GM06990 (cell line): ENCODE results near the gene RAB25.
"Not testable (repeated sequence)": the region's sequence is repeated elsewhere in the genome, so short reads cannot be mapped to it uniquely, and the experiment has no call there.

ENCODE experiments used
- DNase-seq: peaks from one replicate; pipeline ENCODE4 v3.0.0-alpha.2; 2011; ENCODE audit not compliant: insufficient read length; ENCODE audit errors: extremely low read depth
- H3K27me3 ChIP-seq: replicated peaks from 2 replicates; pipeline ENCODE4 v1.6.0; 2011; ENCODE audit warnings: low read length; ENCODE audit not compliant: control insufficient read depth, insufficient read depth
- H3K36me3 ChIP-seq: 2 replicates; pipeline ENCODE4 v1.5.1; 2011; ENCODE audit warnings: low read length; ENCODE audit not compliant: control insufficient read depth, insufficient read depth
- H3K4me3 ChIP-seq: replicated peaks from 2 replicates; pipeline ENCODE4 v1.5.1; 2011; ENCODE audit warnings: low read depth, mild to moderate bottlenecking, control low read depth, low read length
- TF ChIP-seq, protein P1 (sequence below): IDR thresholded peaks from 2 replicates; pipeline ENCODE4 v1.5.1; 2011; ENCODE audit warnings: low read length, control low read depth, mild to moderate bottlenecking, inconsistent platforms; ENCODE audit not compliant: insufficient read depth, poor library complexity, severe bottlenecking

RAB25 gene

DNA sequence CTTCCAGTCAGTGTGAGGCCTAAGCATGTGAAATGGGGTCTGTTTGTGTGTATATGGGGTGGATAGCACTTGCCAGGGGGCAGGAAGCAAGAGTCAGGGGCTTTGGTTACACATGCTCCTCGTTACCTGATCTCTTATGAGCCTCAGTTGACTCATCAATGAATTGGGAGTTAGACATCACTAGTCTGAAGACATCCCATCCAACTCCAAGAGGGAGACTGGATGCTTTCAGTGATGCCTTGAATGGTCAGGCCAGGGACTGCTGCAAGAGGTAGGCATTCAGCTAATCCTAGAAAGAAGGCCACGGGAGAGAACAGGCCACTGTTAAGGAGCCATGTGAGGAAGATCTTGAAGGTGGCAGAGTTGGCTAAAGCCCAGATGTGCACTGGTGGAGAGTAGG lies 6.3 kb downstream of the RAB25 start:
- no peaks in the 10 kb centered on the region; the same call in 1 of the 2 replicates for H3K27me3 ChIP-seq
- H3K4me3 ChIP-seq = no peak overlapping the region
- no peak for DNase-seq
- no peaks in the 10 kb centered on the region for H3K36me3 ChIP-seq
- TF ChIP-seq, protein P1, sequence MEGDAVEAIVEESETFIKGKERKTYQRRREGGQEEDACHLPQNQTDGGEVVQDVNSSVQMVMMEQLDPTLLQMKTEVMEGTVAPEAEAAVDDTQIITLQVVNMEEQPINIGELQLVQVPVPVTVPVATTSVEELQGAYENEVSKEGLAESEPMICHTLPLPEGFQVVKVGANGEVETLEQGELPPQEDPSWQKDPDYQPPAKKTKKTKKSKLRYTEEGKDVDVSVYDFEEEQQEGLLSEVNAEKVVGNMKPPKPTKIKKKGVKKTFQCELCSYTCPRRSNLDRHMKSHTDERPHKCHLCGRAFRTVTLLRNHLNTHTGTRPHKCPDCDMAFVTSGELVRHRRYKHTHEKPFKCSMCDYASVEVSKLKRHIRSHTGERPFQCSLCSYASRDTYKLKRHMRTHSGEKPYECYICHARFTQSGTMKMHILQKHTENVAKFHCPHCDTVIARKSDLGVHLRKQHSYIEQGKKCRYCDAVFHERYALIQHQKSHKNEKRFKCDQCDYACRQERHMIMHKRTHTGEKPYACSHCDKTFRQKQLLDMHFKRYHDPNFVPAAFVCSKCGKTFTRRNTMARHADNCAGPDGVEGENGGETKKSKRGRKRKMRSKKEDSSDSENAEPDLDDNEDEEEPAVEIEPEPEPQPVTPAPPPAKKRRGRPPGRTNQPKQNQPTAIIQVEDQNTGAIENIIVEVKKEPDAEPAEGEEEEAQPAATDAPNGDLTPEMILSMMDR = no peak

DNA sequence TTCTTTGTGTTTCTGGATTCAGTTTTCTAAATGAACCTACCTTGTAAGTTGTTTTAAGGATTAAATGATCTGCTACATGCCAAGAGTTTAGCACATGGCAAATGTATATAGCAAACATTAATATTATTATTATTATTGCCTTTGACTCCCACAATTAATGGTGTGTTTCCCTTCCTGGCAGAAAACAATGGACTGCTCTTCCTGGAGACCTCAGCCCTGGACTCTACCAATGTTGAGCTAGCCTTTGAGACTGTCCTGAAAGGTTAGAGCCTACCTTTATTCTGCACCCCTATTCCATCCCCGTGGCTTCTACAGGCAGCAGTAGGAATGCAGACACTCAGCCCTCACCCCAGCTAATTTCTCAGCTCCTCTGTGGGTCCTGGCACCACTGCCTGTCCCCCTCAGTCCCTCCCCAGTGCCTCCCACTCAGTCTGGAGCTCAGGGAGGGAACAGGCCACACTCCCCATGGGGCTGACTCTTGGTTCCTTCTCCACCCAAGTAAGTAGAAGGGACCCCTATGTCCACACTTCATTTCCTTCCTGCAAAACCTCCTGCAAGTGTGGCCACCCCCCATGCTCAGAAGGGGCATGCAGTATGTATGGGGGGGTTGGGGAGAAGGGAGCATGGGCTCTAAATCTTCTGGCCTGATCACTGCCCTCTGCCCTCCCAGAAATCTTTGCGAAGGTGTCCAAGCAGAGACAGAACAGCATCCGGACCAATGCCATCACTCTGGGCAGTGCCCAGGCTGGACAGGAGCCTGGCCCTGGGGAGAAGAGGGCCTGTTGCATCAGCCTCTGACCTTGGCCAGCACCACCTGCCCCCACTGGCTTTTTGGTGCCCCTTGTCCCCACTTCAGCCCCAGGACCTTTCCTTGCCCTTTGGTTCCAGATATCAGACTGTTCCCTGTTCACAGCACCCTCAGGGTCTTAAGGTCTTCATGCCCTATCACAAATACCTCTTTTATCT lies 8.8 kb downstream of the RAB25 start:
- Histone ChIP-seq H3K36me3 (no peaks in the 10 kb centered on the region), H3K4me3 (no peak overlapping the region), H3K27me3 (no peaks in the 10 kb centered on the region; the same call in 1 of the 2 replicates)
- no peak for DNase-seq
- TF ChIP-seq, protein P1 = no peak

DNA sequence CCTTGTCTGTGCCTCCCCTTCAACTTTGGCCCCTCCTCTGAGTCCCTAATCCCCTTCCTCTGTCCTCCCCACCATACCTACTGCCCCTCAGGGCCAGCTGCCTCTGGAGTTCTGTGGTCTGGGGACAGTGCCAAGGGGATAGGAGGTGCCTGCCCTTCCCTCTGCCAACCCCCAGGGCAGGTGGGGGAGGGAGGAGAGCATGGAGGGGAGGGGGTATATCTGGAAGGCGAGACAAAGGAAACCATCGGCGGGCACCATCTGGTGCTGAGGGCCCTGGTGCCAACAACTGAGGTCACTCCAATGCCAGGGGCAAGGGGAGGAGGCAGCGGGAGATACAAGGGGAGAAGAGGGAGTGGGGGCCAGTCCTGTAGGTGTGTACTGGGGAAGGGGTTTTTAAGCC lies 9.6 kb downstream of the RAB25 start:
- TF ChIP-seq, protein P1 = no peak
- no peak for DNase-seq
- Histone ChIP-seq H3K27me3 (no peaks in the 10 kb centered on the region; the same call in 1 of the 2 replicates), H3K4me3 (no peak overlapping the region), H3K36me3 (no peaks in the 10 kb centered on the region)

GRCh38 chr1:156071332-156071816 lies 10.4 kb downstream of the RAB25 start:
- not testable (repeated sequence) for DNase-seq, H3K4me3 ChIP-seq, H3K27me3 ChIP-seq, H3K36me3 ChIP-seq

DNA sequence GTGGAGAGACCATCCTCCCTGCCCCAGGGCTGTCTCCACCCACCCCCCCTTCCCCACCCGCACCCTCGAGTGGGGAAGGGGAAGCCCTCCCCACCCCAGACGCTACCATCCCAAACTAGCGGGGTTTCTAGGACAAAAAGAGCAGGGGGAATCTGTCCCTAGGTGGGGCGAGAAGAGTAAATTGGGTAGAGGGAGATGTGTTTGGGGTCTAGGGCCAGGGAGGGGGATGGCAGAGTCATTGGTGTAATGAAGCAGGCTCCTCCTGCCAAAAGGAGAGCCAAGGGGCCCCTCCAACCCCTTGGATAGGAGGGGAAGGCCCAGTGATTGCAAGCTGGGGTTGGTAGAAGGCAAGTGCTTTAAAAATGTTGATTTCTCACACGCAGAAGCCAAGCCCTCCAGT lies 11.3 kb downstream of the RAB25 start:
- TF ChIP-seq, protein P1 = no peak
- DNase-seq = no peak
- H3K36me3 ChIP-seq = no peaks in the 10 kb centered on the region
- H3K4me3 ChIP-seq = no peak overlapping the region
- no peaks in the 10 kb centered on the region; the same call in 1 of the 2 replicates for H3K27me3 ChIP-seq

- H3K4me3 ChIP-seq = no peak overlapping the region
- no peak for DNase-seq
- no peaks in the 10 kb centered on the region for H3K36me3 ChIP-seq
- H3K27me3 ChIP-seq = no peaks in the 10 kb centered on the region; the same call in 1 of the 2 replicates
- TF ChIP-seq, protein P1 = no peak
Observed at GRCh38 chr1:156073110-156073687, 12.2 kb downstream of the RAB25 start.
